Left lung (tissue), 10 donors: ENCODE data around the gene WBP11. TPM values are rescaled to one million over a fixed set of nuclear protein-coding genes. Genes with fewer than 3 reads are reported as not detected.

Experiments
- ATAC-seq: fragments of 200-7000 bp; cut with Tn5 transposase; one replicate; pipeline ENCODE4 v1.9.1; 2020; ENCODE audit warnings: moderate library complexity
- DNase-seq, 4 donors: peaks; one replicate each; pipeline ENCODE4 v3.0.0-alpha.2; 2013 to 2020
- H3K27ac ChIP-seq, 2 donors: fragments of 200-600 bp; sonication (generic) in 1 of 2; one replicate each; pipeline versions ENCODE4 v1.5.0 to v1.8.0; 2020 to 2021
- H3K27me3 ChIP-seq, 2 donors: fragments of 200-600 bp; sonication (generic) in 1 of 2; one replicate each; pipeline versions ENCODE4 v1.5.0 to v1.8.0; 2020 to 2021
- H3K36me3 ChIP-seq, 2 donors: fragments of 200-600 bp; sonication (generic) in 1 of 2; one replicate each; pipeline versions ENCODE4 v1.5.0 to v1.8.0; 2020 to 2021
- H3K4me1 ChIP-seq, 2 donors: fragments of 200-600 bp; one replicate each; pipeline ENCODE4 v1.8.0; 2021
- H3K4me3 ChIP-seq, 2 donors: fragments of 200-600 bp; sonication (generic) in 1 of 2; one replicate each; pipeline versions ENCODE4 v1.5.0 to v1.8.0; 2020 to 2021; ENCODE audit warnings: mild to moderate bottlenecking in 1 of 2
- H3K9me3 ChIP-seq, 2 donors: fragments of 200-600 bp; sonication (generic) in 1 of 2; one replicate each; pipeline versions ENCODE4 v1.5.0 to v1.8.0; 2020 to 2021
- intact Hi-C, 2 donors: fragments of 100-400 bp; cut with DNase I; formaldehyde crosslinking; loops; one replicate each; pipeline versions ENCODE4 v1.11.2 to v1.14.2; 2022
- polyA plus RNA-seq, 6 donors: library from polyadenylated mRNA; unstranded; fragments of 120-200 nt; gene quantifications; one replicate each; pipeline ENCODE4 v1.2.1, GENCODE V29; 2013; ENCODE audit not compliant: insufficient read length in 6 of 6
- total RNA-seq, 2 donors: library from RNA; stranded (reverse); fragmentation: NEBNext Ultra II Directional; extraction: Animal tissue kit (Norgen Biotek cat#: 25700); gene quantifications; one replicate each; pipeline ENCODE4 v1.2.1, GENCODE V29; 2021
- TF ChIP-seq, protein P1 (sequence below), 2 donors: fragments of 200-600 bp; sonication (generic) in 1 of 2; IDR thresholded peaks; one replicate each; pipeline versions ENCODE4 v1.5.0 to v1.8.0; 2021; ENCODE audit warnings: antibody characterized with exemption in 2 of 2
- donor health status: DM: no; HTN: yes; CAD: no.
- donor health status: DM: no; HTN: no; CAD: no.

Gene WBP11
- total and polyA plus RNA-seq, 8 donors, result 38.6 to 105 (median 92.6) TPM

DNA sequence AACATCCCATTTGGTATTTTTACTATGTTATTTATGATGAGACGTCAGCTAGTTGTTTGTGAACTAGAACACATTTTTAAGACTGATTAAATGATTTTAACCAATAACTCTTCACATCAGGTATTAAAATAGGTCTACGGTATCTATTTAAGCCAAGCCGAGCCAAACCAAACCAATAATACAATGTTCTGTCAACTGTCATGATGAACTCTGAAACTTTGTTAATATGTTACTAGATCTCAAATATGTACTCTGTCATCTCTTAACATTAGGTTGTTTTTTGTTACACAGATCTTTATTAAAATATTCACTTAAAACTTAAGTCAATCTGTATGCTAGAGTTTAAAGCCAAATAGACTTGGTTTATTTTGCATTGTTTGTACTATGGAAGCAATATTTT, 39.0 kb upstream of the WBP11 start:
- TF ChIP-seq, protein P1, sequence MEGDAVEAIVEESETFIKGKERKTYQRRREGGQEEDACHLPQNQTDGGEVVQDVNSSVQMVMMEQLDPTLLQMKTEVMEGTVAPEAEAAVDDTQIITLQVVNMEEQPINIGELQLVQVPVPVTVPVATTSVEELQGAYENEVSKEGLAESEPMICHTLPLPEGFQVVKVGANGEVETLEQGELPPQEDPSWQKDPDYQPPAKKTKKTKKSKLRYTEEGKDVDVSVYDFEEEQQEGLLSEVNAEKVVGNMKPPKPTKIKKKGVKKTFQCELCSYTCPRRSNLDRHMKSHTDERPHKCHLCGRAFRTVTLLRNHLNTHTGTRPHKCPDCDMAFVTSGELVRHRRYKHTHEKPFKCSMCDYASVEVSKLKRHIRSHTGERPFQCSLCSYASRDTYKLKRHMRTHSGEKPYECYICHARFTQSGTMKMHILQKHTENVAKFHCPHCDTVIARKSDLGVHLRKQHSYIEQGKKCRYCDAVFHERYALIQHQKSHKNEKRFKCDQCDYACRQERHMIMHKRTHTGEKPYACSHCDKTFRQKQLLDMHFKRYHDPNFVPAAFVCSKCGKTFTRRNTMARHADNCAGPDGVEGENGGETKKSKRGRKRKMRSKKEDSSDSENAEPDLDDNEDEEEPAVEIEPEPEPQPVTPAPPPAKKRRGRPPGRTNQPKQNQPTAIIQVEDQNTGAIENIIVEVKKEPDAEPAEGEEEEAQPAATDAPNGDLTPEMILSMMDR (IDR thresholded peaks at IDR 0.05), result no peak
- Histone ChIP-seq H3K27ac (peak overlapping the region; percentile 26 to 37), H3K4me1 (peaks cover 17 to 21% of the 10 kb centered on the region in 2 donors), H3K4me3 (no peak overlapping the region), H3K9me3 (no peaks in the 10 kb centered on the region), H3K36me3 (no peaks in the 10 kb centered on the region), H3K27me3 (no peaks in the 10 kb centered on the region)
- DNase-seq, result no peak
- intact Hi-C loops, result loop anchor here in 1 of 2 donors (10.0 kb wide), 1 partner anchor 152 kb away; no protein-coding TSS in a partner anchor
- no peak for ATAC-seq

DNA sequence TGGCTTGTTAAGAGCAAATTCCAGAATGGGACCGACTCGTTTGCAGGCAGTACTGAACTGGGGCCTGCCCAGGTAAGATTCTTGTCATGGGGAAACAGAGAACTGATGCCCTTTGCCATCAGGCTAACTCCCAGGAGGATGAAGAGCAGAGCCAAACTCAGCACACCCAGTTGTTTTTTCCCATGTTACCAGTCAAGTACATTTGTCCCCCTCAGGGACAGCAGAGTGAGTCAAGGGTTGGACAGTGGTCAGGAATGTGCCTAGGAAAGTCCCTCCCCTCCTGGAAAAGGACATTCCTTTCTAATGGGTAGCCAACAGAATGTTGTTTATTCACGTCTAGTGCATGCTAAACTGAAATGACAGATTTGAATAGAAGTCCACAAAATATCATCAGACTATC, 38.5 kb upstream of the WBP11 start:
- Histone ChIP-seq H3K4me3 (no peak overlapping the region), H3K27ac (peak overlapping the region; percentile 26 to 37), H3K9me3 (no peaks in the 10 kb centered on the region), H3K27me3 (no peaks in the 10 kb centered on the region), H3K36me3 (no peaks in the 10 kb centered on the region), H3K4me1 (peaks cover 11 to 15% of the 10 kb centered on the region in 2 donors)
- ATAC-seq (peak; percentile 66), DNase-seq (no peak)
- TF ChIP-seq, protein P1 (IDR thresholded peaks at IDR 0.05), result no peak
- intact Hi-C loops, result loop anchor here in 1 of 2 donors (10.0 kb wide), 1 partner anchor 153 kb away; no protein-coding TSS in a partner anchor

DNA sequence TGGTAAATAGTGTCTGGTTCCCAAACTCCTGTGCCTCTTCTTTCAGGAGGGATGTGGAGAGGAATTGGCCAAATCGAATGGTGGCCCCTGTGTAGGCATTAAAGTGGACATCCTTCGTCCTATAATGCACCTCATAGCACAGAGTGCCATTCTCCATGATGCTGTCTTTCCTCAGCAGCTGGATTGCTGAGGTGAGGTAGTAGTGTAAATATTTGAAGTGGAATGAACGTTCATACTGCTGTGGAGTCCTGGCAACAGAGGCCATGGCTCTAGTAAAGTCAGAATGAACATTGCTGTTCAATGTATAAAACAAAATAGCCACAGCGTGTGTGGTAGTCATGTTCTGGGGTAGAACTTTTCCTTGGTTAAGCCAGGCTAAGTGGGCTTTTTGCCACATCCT, 37.3 kb upstream of the WBP11 start:
- H3K9me3 ChIP-seq, result no peaks in the 10 kb centered on the region
- DNase-seq, result no peak
- no peak overlapping the region for H3K4me3 ChIP-seq
- TF ChIP-seq, protein P1 (IDR thresholded peaks at IDR 0.05), result no peak
- H3K36me3 ChIP-seq, result no peaks in the 10 kb centered on the region
- no peaks in the 10 kb centered on the region for H3K27me3 ChIP-seq
- intact Hi-C loops, result loop anchor here in 1 of 2 donors (10.0 kb wide), 1 partner anchor 154 kb away; no protein-coding TSS in a partner anchor
- ATAC-seq, result peak; percentile 24
- peak overlapping the region in 1 of 2 donors; percentile 26 for H3K27ac ChIP-seq
- peaks cover 1 to 14% of the 10 kb centered on the region in 2 donors for H3K4me1 ChIP-seq

DNA sequence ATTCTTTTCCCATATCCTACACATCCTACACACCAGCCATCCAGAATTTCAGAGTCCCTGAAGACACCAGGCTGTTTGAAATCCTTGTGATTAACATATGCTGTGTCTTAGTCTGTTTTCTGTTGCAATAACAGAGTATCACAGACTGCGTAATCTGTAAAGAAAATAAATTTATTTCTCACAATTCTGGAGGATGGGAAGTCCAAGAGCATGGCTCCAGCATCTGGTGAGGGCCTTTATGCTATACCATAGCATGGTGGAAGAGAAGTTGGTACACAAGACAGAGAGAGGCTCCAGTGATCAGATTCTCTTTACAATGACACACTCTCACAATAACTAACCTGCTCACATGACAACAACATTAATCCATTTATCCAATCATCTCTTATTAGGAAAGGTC, 36.0 kb upstream of the WBP11 start:
- TF ChIP-seq, protein P1 (IDR thresholded peaks at IDR 0.05), result no peak
- Histone ChIP-seq H3K27me3 (no peaks in the 10 kb centered on the region), H3K27ac (no peak overlapping the region), H3K4me3 (no peak overlapping the region), H3K36me3 (no peaks in the 10 kb centered on the region), H3K9me3 (no peaks in the 10 kb centered on the region), H3K4me1 (peaks cover 0 to 9% of the 10 kb centered on the region in 2 donors)
- intact Hi-C loops, result no loop called here
- DNase-seq, result no peak
- no peak for ATAC-seq

DNA sequence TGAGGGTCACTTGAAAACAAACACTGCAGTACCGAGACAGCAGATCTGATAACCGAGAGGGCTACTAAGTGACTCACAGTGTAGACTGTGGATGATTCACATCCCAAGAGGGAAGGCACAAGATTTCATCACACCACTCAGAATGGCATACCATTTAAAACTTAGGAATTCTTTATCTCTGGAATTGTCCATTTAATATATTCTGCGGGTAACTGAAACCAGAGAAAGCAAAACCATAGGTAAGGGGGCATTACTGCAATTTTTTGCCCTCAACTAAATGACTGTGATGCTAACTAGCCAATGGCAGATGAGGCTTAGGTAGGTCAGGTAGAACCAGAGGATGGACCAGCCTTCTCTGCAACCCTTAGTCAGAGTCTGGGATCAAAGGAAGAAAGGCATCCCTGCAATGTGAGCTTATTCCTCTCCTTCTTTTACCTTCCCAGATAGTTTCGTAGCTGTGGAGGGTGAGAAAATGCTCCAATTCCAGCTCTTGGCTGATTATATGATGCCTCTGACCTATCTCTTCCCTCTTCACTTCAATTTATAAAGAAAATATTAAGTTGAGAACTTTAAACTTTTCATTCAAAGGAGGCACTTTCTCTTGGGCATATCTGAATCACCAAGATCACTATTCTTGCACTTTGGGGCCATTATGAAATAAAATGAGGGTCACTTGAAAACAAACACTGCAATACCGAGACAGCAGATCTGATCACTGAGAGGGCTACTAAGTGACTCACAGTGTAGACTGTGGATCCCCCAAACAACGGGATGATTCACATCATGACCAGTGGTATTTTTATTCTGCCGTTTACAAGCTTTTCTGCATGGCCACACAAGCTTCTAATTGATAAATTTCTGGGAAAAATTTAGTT, 33.3 kb upstream of the WBP11 start:
- Histone ChIP-seq H3K4me1 (peaks cover 0 to 9% of the 10 kb centered on the region in 2 donors), H3K27ac (peak overlapping the region in 1 of 2 donors; percentile 39), H3K4me3 (no peak overlapping the region), H3K27me3 (no peaks in the 10 kb centered on the region), H3K36me3 (no peaks in the 10 kb centered on the region), H3K9me3 (no peaks in the 10 kb centered on the region)
- TF ChIP-seq, protein P1 (IDR thresholded peaks at IDR 0.05), result no peak
- intact Hi-C loops, result no loop called here
- DNase-seq, result no peak
- peak; percentile 88 for ATAC-seq
